ENCODE measurements around the gene GNAL. TPM values are rescaled to one million over a fixed set of nuclear protein-coding genes. Genes with fewer than 3 reads are reported as not detected.

The GNAL gene
- total and polyA plus RNA-seq, 3 donors from 2014 or later: 11.6 to 12.8 (median 12.1) TPM

- no peaks in the 10 kb centered on the region for H3K27me3 ChIP-seq
- no peak for TF ChIP-seq CTCF (IDR thresholded peaks at IDR 0.05)
- TF ChIP-seq POLR2A (IDR thresholded peaks at IDR 0.05): no peak
- no peak overlapping the region for H3K27ac ChIP-seq
- DNase-seq: no peak
- no peaks in the 10 kb centered on the region for H3K9me3 ChIP-seq
- intact Hi-C loops (cut with DNase I; ENCODE audit: low total_unique reads): no loop called here
- no peaks in the 10 kb centered on the region for H3K36me3 ChIP-seq (ENCODE audit: low read depth, missing control alignments)
- no peaks in the 10 kb centered on the region for H3K4me1 ChIP-seq
- no peak overlapping the region for H3K4me3 ChIP-seq
- WGBS, 2 donors: 87 to 90% methylated on average over 6 of the region's 6 CpGs
These were observed 40.5 kb downstream of the GNAL start for GRCh38 chr18:11729556-11729955.

DNA sequence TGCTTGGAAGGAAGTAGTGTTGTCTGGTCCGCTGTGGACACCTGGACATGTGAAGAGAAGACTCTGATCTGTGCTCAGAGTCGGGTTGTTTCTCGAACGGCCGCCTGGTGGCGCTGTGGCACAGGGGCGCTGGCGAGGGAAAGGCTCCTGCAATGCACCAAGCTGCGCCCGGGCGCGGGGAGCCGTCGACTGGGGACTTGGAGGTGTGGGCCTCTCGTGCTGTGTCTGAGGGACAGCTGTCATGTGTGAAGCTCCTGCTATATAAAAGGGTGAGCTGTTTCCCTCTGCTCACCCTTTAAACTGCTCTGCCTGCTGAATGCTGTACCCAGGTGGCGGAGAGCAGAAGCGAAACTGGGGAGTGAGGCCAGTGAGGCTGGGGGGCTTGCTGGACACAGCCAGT lies 44.0 kb downstream of the GNAL start:
- peak; percentile 55 to 94 (median 82) for TF ChIP-seq CTCF (IDR thresholded peaks at IDR 0.05)
- no peak for TF ChIP-seq POLR2A (IDR thresholded peaks at IDR 0.05)
- no peaks in the 10 kb centered on the region for H3K36me3 ChIP-seq (ENCODE audit: low read depth, missing control alignments)
- H3K4me3 ChIP-seq: no peak overlapping the region
- H3K27me3 ChIP-seq: no peaks in the 10 kb centered on the region
- DNase-seq: peak; percentile 84
- intact Hi-C loops (cut with DNase I; ENCODE audit: low total_unique reads): no loop called here
- H3K4me1 ChIP-seq: no peaks in the 10 kb centered on the region
- no peak overlapping the region for H3K27ac ChIP-seq
- WGBS, 2 donors: 7 to 11% methylated on average over 17 of the region's 17 CpGs
- no peaks in the 10 kb centered on the region for H3K9me3 ChIP-seq

- no peak for DNase-seq
- Histone ChIP-seq H3K36me3 (ENCODE audit: low read depth, missing control alignments) (no peaks in the 10 kb centered on the region), H3K9me3 (no peaks in the 10 kb centered on the region), H3K4me3 (no peak overlapping the region), H3K27me3 (no peaks in the 10 kb centered on the region), H3K4me1 (no peaks in the 10 kb centered on the region), H3K27ac (no peak overlapping the region)
- WGBS, 2 donors: 61 to 70% methylated on average over 1 of the region's 1 CpG
- TF ChIP-seq POLR2A (IDR thresholded peaks at IDR 0.05) (no peak), CTCF (IDR thresholded peaks at IDR 0.05) (no peak)
- intact Hi-C loops (cut with DNase I; ENCODE audit: low total_unique reads): no loop called here
These were observed 47.6 kb downstream of the GNAL start for GRCh38 chr18:11736656-11737055.

DNA sequence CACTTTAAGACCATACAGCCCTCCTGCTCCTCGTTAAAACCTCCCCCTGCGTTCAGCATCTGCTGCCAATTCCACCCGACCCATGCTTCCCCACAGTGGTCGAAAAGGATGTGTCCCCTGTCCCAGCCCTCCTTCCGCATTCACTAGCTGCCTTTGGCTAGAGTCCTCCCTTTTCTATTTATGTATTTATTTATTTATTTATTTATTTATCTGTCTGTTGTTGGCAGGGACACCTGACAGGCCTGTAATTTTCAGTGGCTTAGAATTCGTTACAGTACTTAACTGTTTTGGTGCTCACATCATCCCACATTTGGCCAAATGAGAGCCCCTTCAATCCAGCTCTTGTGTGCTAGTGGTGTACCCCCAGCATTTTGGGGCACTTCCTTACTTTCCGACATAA lies 50.8 kb downstream of the GNAL start:
- no peak for DNase-seq
- Histone ChIP-seq H3K4me1 (no peaks in the 10 kb centered on the region), H3K36me3 (ENCODE audit: low read depth, missing control alignments) (no peaks in the 10 kb centered on the region), H3K27ac (no peak overlapping the region), H3K27me3 (no peaks in the 10 kb centered on the region), H3K4me3 (no peak overlapping the region), H3K9me3 (no peaks in the 10 kb centered on the region)
- intact Hi-C loops (cut with DNase I; ENCODE audit: low total_unique reads): no loop called here
- no peak for TF ChIP-seq CTCF (IDR thresholded peaks at IDR 0.05)
- no peak for TF ChIP-seq POLR2A (IDR thresholded peaks at IDR 0.05)
- 67 to 75% methylated on average over 7 of the region's 7 CpGs for WGBS, 2 donors

GRCh38 chr18:11740461-11740860 lies 51.4 kb downstream of the GNAL start:
- Histone ChIP-seq H3K4me1 (no peaks in the 10 kb centered on the region), H3K27ac (no peak overlapping the region), H3K4me3 (no peak overlapping the region), H3K36me3 (ENCODE audit: low read depth, missing control alignments) (no peaks in the 10 kb centered on the region), H3K27me3 (no peaks in the 10 kb centered on the region), H3K9me3 (no peaks in the 10 kb centered on the region)
- no peak for DNase-seq
- WGBS, 2 donors: 90 to 93% methylated on average over 2 of the region's 2 CpGs
- intact Hi-C loops (cut with DNase I; ENCODE audit: low total_unique reads): no loop called here
- TF ChIP-seq POLR2A (IDR thresholded peaks at IDR 0.05) (no peak), CTCF (IDR thresholded peaks at IDR 0.05) (no peak)

Data from testis (tissue), 3 donors.